ENCODE results near the gene DAAM2.

- no peak for TF ChIP-seq ELF4 (IDR thresholded peaks at IDR 0.05)
- TF ChIP-seq FOXM1 (IDR thresholded peaks at IDR 0.05; ENCODE audit: borderline replicate concordance): no peak
- no peak for TF ChIP-seq NFRKB (IDR thresholded peaks at IDR 0.05)
- TF ChIP-seq TARDBP (IDR thresholded peaks at IDR 0.05): no peak
- no peak for TF ChIP-seq SP1 (IDR thresholded peaks at IDR 0.05)
- no peak for TF ChIP-seq ZNF384 (IDR thresholded peaks at IDR 0.05)
- TF ChIP-seq SUZ12 (IDR thresholded peaks at IDR 0.05): no peak
- no peak for TF ChIP-seq CTBP1 (IDR thresholded peaks at IDR 0.05; ENCODE audit: borderline replicate concordance)
- no peak for TF ChIP-seq FOXA1 (IDR thresholded peaks at IDR 0.05)
- TF ChIP-seq BHLHE40 (IDR thresholded peaks at IDR 0.05; ENCODE audit: borderline replicate concordance): no peak
Observed at GRCh38 chr6:39829331-39829730, 37.2 kb downstream of the DAAM2 start.
